Spinal cord (tissue), 10 donors: ENCODE results near the gene FLNB. TPM values are rescaled to one million over a fixed set of nuclear protein-coding genes. Genes with fewer than 3 reads are reported as not detected.
A peak's percentile ranks its signal among the peaks of the same experiment; 100 is the strongest.
"Not testable (repeated sequence)": the region's sequence is repeated elsewhere in the genome, so short reads cannot be mapped to it uniquely, and the experiment has no call there.

ENCODE experiments used
- DNase-seq, 6 donors: peaks; one replicate each; pipeline versions ENCODE4 v3.0.0 to v3.0.0-alpha.2; 2013 to 2015; ENCODE audit warnings: low spot score in 6 of 6, low read depth in 4 of 6
- H3K27ac ChIP-seq: one replicate; pipeline ENCODE4 v1.5.1; 2013; ENCODE audit warnings: low read depth, low read length, control low read depth
- H3K27me3 ChIP-seq: one replicate; pipeline ENCODE4 v1.6.1; 2013; ENCODE audit warnings: low read length; ENCODE audit not compliant: control insufficient read depth, insufficient read depth
- H3K36me3 ChIP-seq: one replicate; pipeline ENCODE4 v1.6.1; 2013; ENCODE audit warnings: low read length; ENCODE audit not compliant: control insufficient read depth, insufficient read depth
- H3K4me1 ChIP-seq: one replicate; pipeline ENCODE4 v1.6.1; 2013; ENCODE audit warnings: low read length; ENCODE audit not compliant: control insufficient read depth, insufficient read depth
- H3K4me3 ChIP-seq: one replicate; pipeline ENCODE4 v1.5.1; 2013; ENCODE audit warnings: low read depth, low read length, control low read depth
- H3K9me3 ChIP-seq: one replicate; pipeline ENCODE4 v1.6.1; 2013; ENCODE audit warnings: low read length; ENCODE audit not compliant: control insufficient read depth, insufficient read depth
- WGBS: methylation state at CpG from one replicate; pipeline ENCODE4 v1.1.5; 2013; ENCODE audit warnings: missing lambda C conversion rate; ENCODE audit not compliant: insufficient coverage; 5-methylcytosine and 5-hydroxymethylcytosine counted together
- polyA plus RNA-seq, 2 donors: library from polyadenylated mRNA; unstranded; fragments of 120-200 nt; gene quantifications; one replicate each; pipeline ENCODE4 v1.2.1, GENCODE V29; 2013; ENCODE audit not compliant: insufficient read length in 2 of 2
- total RNA-seq, 2 donors: library from RNA; depleted of rRNA in 1 of 2; stranded (reverse); fragments of 120-200 nt in 1 of 2; fragments of >200 nt in 1 of 2; gene quantifications; one replicate each; pipeline versions ENCODE4 v1.2.3 to v1.2.4, GENCODE V29; 2013 to 2014
- donor health status: healthy.

Gene FLNB
- total and polyA plus RNA-seq, 4 donors, result 46.1 to 251 (median 74.7) TPM

GRCh38 chr3:58049143-58049785 lies 41.0 kb downstream of the FLNB start:
- Histone ChIP-seq H3K4me3 (no peak overlapping the region), H3K27ac (peak overlapping the region; percentile 17), H3K4me1 (peaks cover 8% of the 10 kb centered on the region), H3K36me3 (no peaks in the 10 kb centered on the region), H3K9me3 (no peaks in the 10 kb centered on the region), H3K27me3 (no peaks in the 10 kb centered on the region)
- peak in 1 of 6 donors; percentile 33 for DNase-seq
- 61% methylated on average over 4 of the region's 10 CpGs for WGBS

- no peak overlapping the region for H3K4me3 ChIP-seq
- H3K27ac ChIP-seq, result no peak overlapping the region
- no peaks in the 10 kb centered on the region for H3K9me3 ChIP-seq
- no CpG with 5 or more reads among the region's 9 CpGs for WGBS
- H3K4me1 ChIP-seq, result peaks cover 4% of the 10 kb centered on the region
- no peaks in the 10 kb centered on the region for H3K36me3 ChIP-seq
- H3K27me3 ChIP-seq, result no peaks in the 10 kb centered on the region
- no peak for DNase-seq
Measured at GRCh38 chr3:58051196-58051595, 43.0 kb downstream of the FLNB start.

GRCh38 chr3:58051658-58052261 lies 43.5 kb downstream of the FLNB start:
- not testable (repeated sequence) for H3K4me3 ChIP-seq, H3K36me3 ChIP-seq, H3K4me1 ChIP-seq, DNase-seq, H3K27me3 ChIP-seq, H3K27ac ChIP-seq, H3K9me3 ChIP-seq
- 93% methylated on average over 7 of the region's 15 CpGs for WGBS

GRCh38 chr3:58052373-58053273 lies 44.4 kb downstream of the FLNB start:
- Histone ChIP-seq H3K36me3 (no peaks in the 10 kb centered on the region), H3K27ac (no peak overlapping the region), H3K9me3 (no peaks in the 10 kb centered on the region), H3K27me3 (no peaks in the 10 kb centered on the region), H3K4me1 (peaks cover 4% of the 10 kb centered on the region), H3K4me3 (no peak overlapping the region)
- whole genome bisulfite sequencing, result 79% methylated on average over 6 of the region's 8 CpGs
- peak in 1 of 6 donors; percentile 53 for DNase-seq

- DNase-seq, result no peak
Measured at GRCh38 chr3:58054652-58055051, 46.4 kb downstream of the FLNB start.

GRCh38 chr3:58055314-58055713 lies 47.1 kb downstream of the FLNB start:
- Histone ChIP-seq H3K36me3 (no peaks in the 10 kb centered on the region), H3K27me3 (no peaks in the 10 kb centered on the region), H3K27ac (no peak overlapping the region), H3K9me3 (no peaks in the 10 kb centered on the region), H3K4me3 (no peak overlapping the region), H3K4me1 (peaks cover 11% of the 10 kb centered on the region)
- no peak for DNase-seq
- WGBS, result 93% methylated on average over 4 of the region's 4 CpGs

More at GRCh38 chr3:58054652-58055051, 46.4 kb downstream of the FLNB start:
- Histone ChIP-seq H3K9me3 (no peaks in the 10 kb centered on the region), H3K4me1 (peaks cover 5% of the 10 kb centered on the region), H3K27ac (no peak overlapping the region), H3K4me3 (no peak overlapping the region), H3K36me3 (no peaks in the 10 kb centered on the region), H3K27me3 (no peaks in the 10 kb centered on the region)

- no CpG with 5 or more reads among the region's 5 CpGs for WGBS
- H3K4me1 ChIP-seq, result peaks cover 12% of the 10 kb centered on the region
- H3K36me3 ChIP-seq, result not testable (repeated sequence)
Measured at GRCh38 chr3:58055891-58056290, 47.7 kb downstream of the FLNB start.

GRCh38 chr3:58058361-58059263 lies 50.4 kb downstream of the FLNB start:
- DNase-seq, result no peak
- 100% methylated on average over 1 of the region's 8 CpGs for WGBS
- Histone ChIP-seq H3K27ac (no peak overlapping the region), H3K36me3 (no peaks in the 10 kb centered on the region), H3K9me3 (no peaks in the 10 kb centered on the region), H3K4me3 (no peak overlapping the region), H3K27me3 (no peaks in the 10 kb centered on the region), H3K4me1 (peaks cover 24% of the 10 kb centered on the region)

More at GRCh38 chr3:58055891-58056290, 47.7 kb downstream of the FLNB start:
- not testable (repeated sequence) for H3K9me3 ChIP-seq, DNase-seq, H3K27ac ChIP-seq, H3K27me3 ChIP-seq, H3K4me3 ChIP-seq
